SK-MEL-5 (cell line): ENCODE data around the gene SLC13A3. TPM values are rescaled to one million over a fixed set of nuclear protein-coding genes. Genes with fewer than 3 reads are reported as not detected.
"Not testable (repeated sequence)": the region's sequence is repeated elsewhere in the genome, so short reads cannot be mapped to it uniquely, and the experiment has no call there.

Source experiments
- DNase-seq: peaks from one replicate; pipeline ENCODE4 v3.0.0-alpha.2; 2016; ENCODE audit warnings: low read depth, low spot score
- in situ Hi-C: cut with HindIII; loops from 2 replicates; pipeline ENCODE4 v1.10.0; 2016; ENCODE audit warnings: low sequenced_read_pairs, high pct_unique_total_duplicates, low pct_unique_long_range_greater_than_20kb
- total RNA-seq: library from RNA; depleted of rRNA; stranded (reverse); fragments of >200 nt; shearing (Covaris generic); gene quantifications from 2 replicates; pipeline ENCODE4 v1.2.3, GENCODE V29; 2014

The SLC13A3 gene
- total RNA-seq, 1 experiment from 2014 or later: 5.2 TPM

GRCh38 chr20:46683668-46683938, 32.3 kb upstream of the SLC13A3 start:
- no peak for DNase-seq
- in situ Hi-C loops: loop anchor here (25.0 kb wide), 1 partner anchor 146 kb away; no protein-coding TSS in a partner anchor

- in situ Hi-C loops: loop anchor here (25.0 kb wide), 1 partner anchor 146 kb away; no protein-coding TSS in a partner anchor
- no peak for DNase-seq
Observed at GRCh38 chr20:46683011-46683667, 31.9 kb upstream of the SLC13A3 start.

- in situ Hi-C loops: loop anchor here (25.0 kb wide), 1 partner anchor 145 kb away; no protein-coding TSS in a partner anchor
Observed at GRCh38 chr20:46682063-46682821, 31.0 kb upstream of the SLC13A3 start.

GRCh38 chr20:46681032-46681854, 30.0 kb upstream of the SLC13A3 start:
- in situ Hi-C loops: loop anchor here (25.0 kb wide), 1 partner anchor 144 kb away; no protein-coding TSS in a partner anchor

More at GRCh38 chr20:46682063-46682821, 31.0 kb upstream of the SLC13A3 start:
- peak; percentile 64 for DNase-seq

GRCh38 chr20:46680684-46681031, 29.4 kb upstream of the SLC13A3 start:
- in situ Hi-C loops: loop anchor here (25.0 kb wide), 1 partner anchor 143 kb away; no protein-coding TSS in a partner anchor
- DNase-seq: no peak

More at GRCh38 chr20:46681032-46681854, 30.0 kb upstream of the SLC13A3 start:
- peak; percentile 79 for DNase-seq

GRCh38 chr20:46678516-46678915, 27.3 kb upstream of the SLC13A3 start:
- in situ Hi-C loops: loop anchor here (25.0 kb wide), 1 partner anchor 141 kb away; no protein-coding TSS in a partner anchor
- DNase-seq: no peak

- DNase-seq: no peak
- in situ Hi-C loops: loop anchor here (25.0 kb wide), 1 partner anchor 140 kb away; no protein-coding TSS in a partner anchor
Observed at GRCh38 chr20:46677608-46678007, 26.3 kb upstream of the SLC13A3 start.

GRCh38 chr20:46676649-46677316, 25.5 kb upstream of the SLC13A3 start:
- in situ Hi-C loops: loop anchor here (25.0 kb wide), 1 partner anchor 139 kb away; no protein-coding TSS in a partner anchor
- DNase-seq: not testable (repeated sequence)

GRCh38 chr20:46674253-46675083, 23.2 kb upstream of the SLC13A3 start:
- in situ Hi-C loops: loop anchor here (25.0 kb wide), 1 partner anchor 137 kb away; no protein-coding TSS in a partner anchor
- no peak for DNase-seq

- no peak for DNase-seq
- in situ Hi-C loops: no loop called here
Observed at GRCh38 chr20:46673394-46674252, 22.4 kb upstream of the SLC13A3 start.

GRCh38 chr20:46672543-46673148, 21.4 kb upstream of the SLC13A3 start:
- DNase-seq: no peak
- in situ Hi-C loops: no loop called here

GRCh38 chr20:46671866-46672542, 20.7 kb upstream of the SLC13A3 start:
- in situ Hi-C loops: no loop called here
- DNase-seq: no peak

GRCh38 chr20:46670585-46671584, 19.6 kb upstream of the SLC13A3 start:
- no peak for DNase-seq

GRCh38 chr20:46670228-46670584, 18.9 kb upstream of the SLC13A3 start:
- in situ Hi-C loops: no loop called here
- no peak for DNase-seq

More at GRCh38 chr20:46670585-46671584, 19.6 kb upstream of the SLC13A3 start:
- in situ Hi-C loops: no loop called here
